ENCODE data around the gene SDC1.
"Not testable (repeated sequence)": the region's sequence is repeated elsewhere in the genome, so short reads cannot be mapped to it uniquely, and the experiment has no call there.

SDC1 gene

GRCh38 chr2:20195431-20196033, 29.4 kb downstream of the SDC1 start:
- no peak for DNase-seq

- not testable (repeated sequence) for DNase-seq
Measured at GRCh38 chr2:20195016-20195411, 29.9 kb downstream of the SDC1 start.

- no peak for DNase-seq
Measured at GRCh38 chr2:20194097-20195015, 30.6 kb downstream of the SDC1 start.

- no peak for DNase-seq
Measured at GRCh38 chr2:20193185-20193584, 31.7 kb downstream of the SDC1 start.

GRCh38 chr2:20192781-20193180, 32.1 kb downstream of the SDC1 start:
- no peak for DNase-seq

GRCh38 chr2:20191714-20192569, 33.0 kb downstream of the SDC1 start:
- DNase-seq, result no peak

- no peak for DNase-seq
Measured at GRCh38 chr2:20190876-20191713, 33.8 kb downstream of the SDC1 start.

- no peak for DNase-seq
Measured at GRCh38 chr2:20190170-20190569, 34.8 kb downstream of the SDC1 start.

GRCh38 chr2:20189299-20189931, 35.5 kb downstream of the SDC1 start:
- no peak for DNase-seq

GRCh38 chr2:20188851-20189250, 36.1 kb downstream of the SDC1 start:
- DNase-seq, result no peak

GRCh38 chr2:20188201-20188600, 36.7 kb downstream of the SDC1 start:
- no peak for DNase-seq

- no peak for DNase-seq
Measured at GRCh38 chr2:20187331-20187730, 37.6 kb downstream of the SDC1 start.

GRCh38 chr2:20186855-20187187, 38.1 kb downstream of the SDC1 start:
- DNase-seq, result no peak

- no peak for DNase-seq
Measured at GRCh38 chr2:20186078-20186854, 38.7 kb downstream of the SDC1 start.

- no peak for DNase-seq
Measured at GRCh38 chr2:20185176-20186022, 39.5 kb downstream of the SDC1 start.

GRCh38 chr2:20184067-20184938, 40.6 kb downstream of the SDC1 start:
- DNase-seq, result no peak

GRCh38 chr2:20183373-20183772, 41.6 kb downstream of the SDC1 start:
- DNase-seq, result no peak

- peak; percentile 1 for DNase-seq
Measured at GRCh38 chr2:20182241-20182931, 42.5 kb downstream of the SDC1 start.

GRCh38 chr2:20181761-20182160, 43.2 kb downstream of the SDC1 start:
- DNase-seq, result no peak
